GM19351 (cell line): ENCODE measurements around the gene CSNK2A1.
A peak's percentile ranks its signal among the peaks of the same experiment; 100 is the strongest.
"Not testable (repeated sequence)": the region's sequence is repeated elsewhere in the genome, so short reads cannot be mapped to it uniquely, and the experiment has no call there.

Experiments
- ATAC-seq: cut with Tn5 transposase; IDR thresholded peaks from one replicate; pipeline ENCODE4 v1.9.1; 2021; ENCODE audit warnings: mild to moderate bottlenecking, moderate library complexity; ENCODE audit not compliant: unreplicated experiment

CSNK2A1 gene

GRCh38 chr20:496126-496696 lies 47.4 kb downstream of the CSNK2A1 start:
- ATAC-seq: no peak

- ATAC-seq: no peak
These were observed 51.4 kb downstream of the CSNK2A1 start for GRCh38 chr20:492159-492558.

- ATAC-seq: no peak
These were observed 55.9 kb downstream of the CSNK2A1 start for GRCh38 chr20:487655-488054.

- ATAC-seq: no peak
These were observed 59.6 kb downstream of the CSNK2A1 start for GRCh38 chr20:483815-484644.

GRCh38 chr20:481167-481566 lies 62.4 kb downstream of the CSNK2A1 start:
- ATAC-seq: no peak

- ATAC-seq: no peak
These were observed 63.5 kb downstream of the CSNK2A1 start for GRCh38 chr20:480044-480443.

- ATAC-seq: no peak
These were observed 64.1 kb downstream of the CSNK2A1 start for GRCh38 chr20:479487-479886.

GRCh38 chr20:478949-479429 lies 64.6 kb downstream of the CSNK2A1 start:
- ATAC-seq: peak; percentile 43

- ATAC-seq: no peak
These were observed 65.3 kb downstream of the CSNK2A1 start for GRCh38 chr20:478010-478948.

GRCh38 chr20:476561-477249 lies 66.9 kb downstream of the CSNK2A1 start:
- not testable (repeated sequence) for ATAC-seq

GRCh38 chr20:475463-476357 lies 67.9 kb downstream of the CSNK2A1 start:
- no peak for ATAC-seq

- ATAC-seq: no peak
These were observed 69.0 kb downstream of the CSNK2A1 start for GRCh38 chr20:474581-474980.

GRCh38 chr20:472889-473292 lies 70.7 kb downstream of the CSNK2A1 start:
- no peak for ATAC-seq

GRCh38 chr20:472137-472846 lies 71.3 kb downstream of the CSNK2A1 start:
- no peak for ATAC-seq

GRCh38 chr20:469746-470490 lies 73.7 kb downstream of the CSNK2A1 start:
- no peak for ATAC-seq

GRCh38 chr20:467755-468154 lies 75.8 kb downstream of the CSNK2A1 start:
- no peak for ATAC-seq

- ATAC-seq: peak; percentile 87
These were observed 81.2 kb downstream of the CSNK2A1 start, which contains the start of gene TBC1D20 for GRCh38 chr20:462199-462991. TBC1D20 (minus strand) TSS chr20:462533; CDS start chr20:462405, 128 bp downstream.
